ENCODE data around the gene ARHGAP19.

- TF ChIP-seq, protein P1, sequence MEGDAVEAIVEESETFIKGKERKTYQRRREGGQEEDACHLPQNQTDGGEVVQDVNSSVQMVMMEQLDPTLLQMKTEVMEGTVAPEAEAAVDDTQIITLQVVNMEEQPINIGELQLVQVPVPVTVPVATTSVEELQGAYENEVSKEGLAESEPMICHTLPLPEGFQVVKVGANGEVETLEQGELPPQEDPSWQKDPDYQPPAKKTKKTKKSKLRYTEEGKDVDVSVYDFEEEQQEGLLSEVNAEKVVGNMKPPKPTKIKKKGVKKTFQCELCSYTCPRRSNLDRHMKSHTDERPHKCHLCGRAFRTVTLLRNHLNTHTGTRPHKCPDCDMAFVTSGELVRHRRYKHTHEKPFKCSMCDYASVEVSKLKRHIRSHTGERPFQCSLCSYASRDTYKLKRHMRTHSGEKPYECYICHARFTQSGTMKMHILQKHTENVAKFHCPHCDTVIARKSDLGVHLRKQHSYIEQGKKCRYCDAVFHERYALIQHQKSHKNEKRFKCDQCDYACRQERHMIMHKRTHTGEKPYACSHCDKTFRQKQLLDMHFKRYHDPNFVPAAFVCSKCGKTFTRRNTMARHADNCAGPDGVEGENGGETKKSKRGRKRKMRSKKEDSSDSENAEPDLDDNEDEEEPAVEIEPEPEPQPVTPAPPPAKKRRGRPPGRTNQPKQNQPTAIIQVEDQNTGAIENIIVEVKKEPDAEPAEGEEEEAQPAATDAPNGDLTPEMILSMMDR (IDR thresholded peaks at IDR 0.05), result no peak
- TF ChIP-seq POLR2A (IDR thresholded peaks at IDR 0.05), result no peak
- TF ChIP-seq EP300 (IDR thresholded peaks at IDR 0.05; ENCODE audit: low read depth), result no peak
These were observed 118.1 kb downstream of the ARHGAP19 start for GRCh38 chr10:97174276-97174775.

Measured in transverse colon (tissue), 3 donors.